ENCODE data around the gene TPRKB.
"Not testable (repeated sequence)": the region's sequence is repeated elsewhere in the genome, so short reads cannot be mapped to it uniquely, and the experiment has no call there.

Gene TPRKB

GRCh38 chr2:73766994-73767393 lies 29.8 kb upstream of the TPRKB start:
- H3K27ac ChIP-seq (ENCODE audit: low read depth, low read length): no peak overlapping the region
- H3K9me3 ChIP-seq (ENCODE audit: insufficient read depth, low read depth, low read length): no peaks in the 10 kb centered on the region
- H3K36me3 ChIP-seq (ENCODE audit: insufficient read depth, low read length): peaks cover 75% of the 10 kb centered on the region
- H3K9ac ChIP-seq (ENCODE audit: low read depth, low read length): no peak overlapping the region
- 95% methylated on average over 4 of the region's 4 CpGs for WGBS
- no peak overlapping the region for H3K4me3 ChIP-seq (ENCODE audit: low read length)
- no peaks in the 10 kb centered on the region for H3K27me3 ChIP-seq (ENCODE audit: insufficient read depth, low read length)
- H3K4me1 ChIP-seq (ENCODE audit: insufficient read depth, low read length): no peaks in the 10 kb centered on the region

DNA sequence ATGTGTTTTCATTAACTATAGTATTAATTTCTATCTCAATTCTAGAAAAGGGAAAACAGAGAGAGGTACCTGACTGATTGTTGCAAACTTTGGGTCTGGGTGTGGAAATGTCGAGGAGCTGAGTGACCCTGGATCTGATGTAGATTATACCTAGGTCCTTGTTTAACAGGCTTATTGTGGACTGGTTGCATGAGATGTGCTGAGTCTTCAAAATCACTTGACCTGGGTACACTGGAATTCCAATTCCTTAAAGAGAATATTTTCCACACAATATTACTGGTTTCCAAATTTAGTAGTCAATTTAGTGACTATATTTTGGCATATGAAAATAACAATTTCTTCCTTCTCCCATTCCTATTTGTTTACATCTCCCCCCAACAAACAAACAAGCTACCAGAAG lies 29.2 kb upstream of the TPRKB start:
- H3K9me3 ChIP-seq (ENCODE audit: insufficient read depth, low read depth, low read length): no peaks in the 10 kb centered on the region
- peaks cover 81% of the 10 kb centered on the region for H3K36me3 ChIP-seq (ENCODE audit: insufficient read depth, low read length)
- 94% methylated on average over 1 of the region's 1 CpG for WGBS
- H3K4me1 ChIP-seq (ENCODE audit: insufficient read depth, low read length): no peaks in the 10 kb centered on the region
- H3K27ac ChIP-seq (ENCODE audit: low read depth, low read length): no peak overlapping the region
- no peak overlapping the region for H3K4me3 ChIP-seq (ENCODE audit: low read length)
- no peak overlapping the region for H3K9ac ChIP-seq (ENCODE audit: low read depth, low read length)
- no peaks in the 10 kb centered on the region for H3K27me3 ChIP-seq (ENCODE audit: insufficient read depth, low read length)

DNA sequence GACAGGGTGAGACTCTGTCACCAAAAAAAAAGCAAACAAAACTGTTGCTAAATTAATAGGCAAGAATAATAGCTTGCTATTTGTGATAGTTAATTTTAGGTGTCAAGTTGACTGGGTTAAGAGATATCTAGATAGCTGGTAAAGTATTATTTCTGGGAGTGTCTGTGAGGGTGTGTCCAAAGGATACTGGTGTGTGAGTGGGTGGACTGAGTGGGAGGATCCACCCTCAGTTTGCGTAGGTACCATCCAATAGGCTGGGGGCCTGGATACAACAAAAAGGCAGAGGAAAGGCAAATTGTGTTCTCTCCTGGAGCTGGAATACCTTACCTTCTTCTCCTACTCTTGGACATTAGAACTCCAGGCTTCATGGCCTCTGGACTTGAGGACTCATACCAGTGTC lies 27.8 kb upstream of the TPRKB start:
- H3K27me3 ChIP-seq (ENCODE audit: insufficient read depth, low read length): no peaks in the 10 kb centered on the region
- no peaks in the 10 kb centered on the region for H3K9me3 ChIP-seq (ENCODE audit: insufficient read depth, low read depth, low read length)
- H3K4me3 ChIP-seq (ENCODE audit: low read length): no peak overlapping the region
- 92% methylated on average over 1 of the region's 1 CpG for WGBS
- no peak overlapping the region for H3K9ac ChIP-seq (ENCODE audit: low read depth, low read length)
- H3K27ac ChIP-seq (ENCODE audit: low read depth, low read length): no peak overlapping the region
- H3K36me3 ChIP-seq (ENCODE audit: insufficient read depth, low read length): peaks cover 91% of the 10 kb centered on the region
- H3K4me1 ChIP-seq (ENCODE audit: insufficient read depth, low read length): no peaks in the 10 kb centered on the region

GRCh38 chr2:73762571-73762970 lies 25.4 kb upstream of the TPRKB start:
- Histone ChIP-seq H3K27me3 (ENCODE audit: insufficient read depth, low read length) (no peaks in the 10 kb centered on the region), H3K27ac (ENCODE audit: low read depth, low read length) (no peak overlapping the region), H3K4me1 (ENCODE audit: insufficient read depth, low read length) (no peaks in the 10 kb centered on the region), H3K9ac (ENCODE audit: low read depth, low read length) (no peak overlapping the region), H3K9me3 (ENCODE audit: insufficient read depth, low read depth, low read length) (no peaks in the 10 kb centered on the region), H3K36me3 (ENCODE audit: insufficient read depth, low read length) (peaks cover 86% of the 10 kb centered on the region), H3K4me3 (ENCODE audit: low read length) (no peak overlapping the region)
- no CpG with 5 or more reads among the region's 1 CpG for WGBS

- H3K36me3 ChIP-seq (ENCODE audit: insufficient read depth, low read length): peaks cover 80% of the 10 kb centered on the region
- H3K27ac ChIP-seq (ENCODE audit: low read depth, low read length): no peak overlapping the region
- 0 out of 2 replicates have a peak, but pooled peaks cover 4% of the 10 kb centered on the region for H3K9me3 ChIP-seq (ENCODE audit: insufficient read depth, low read depth, low read length)
- H3K4me1 ChIP-seq (ENCODE audit: insufficient read depth, low read length): no peaks in the 10 kb centered on the region
- H3K9ac ChIP-seq (ENCODE audit: low read depth, low read length): no peak overlapping the region
- H3K27me3 ChIP-seq (ENCODE audit: insufficient read depth, low read length): no peaks in the 10 kb centered on the region
- no peak overlapping the region for H3K4me3 ChIP-seq (ENCODE audit: low read length)
- WGBS: 100% methylated on average over 2 of the region's 2 CpGs
These were observed 22.8 kb upstream of the TPRKB start for GRCh38 chr2:73759904-73760303.

- Histone ChIP-seq H3K9me3 (ENCODE audit: insufficient read depth, low read depth, low read length) (0 out of 2 replicates have a peak, but pooled peaks cover 4% of the 10 kb centered on the region), H3K27ac (ENCODE audit: low read depth, low read length) (no peak overlapping the region), H3K36me3 (ENCODE audit: insufficient read depth, low read length) (peaks cover 75% of the 10 kb centered on the region), H3K4me3 (ENCODE audit: low read length) (no peak overlapping the region), H3K27me3 (ENCODE audit: insufficient read depth, low read length) (no peaks in the 10 kb centered on the region), H3K4me1 (ENCODE audit: insufficient read depth, low read length) (no peaks in the 10 kb centered on the region), H3K9ac (ENCODE audit: low read depth, low read length) (no peak overlapping the region)
- WGBS: 81% methylated on average over 3 of the region's 3 CpGs
These were observed 22.2 kb upstream of the TPRKB start for GRCh38 chr2:73759285-73759764.

GRCh38 chr2:73754332-73754731 lies 17.2 kb upstream of the TPRKB start:
- H3K9ac ChIP-seq (ENCODE audit: low read depth, low read length); H3K9me3 ChIP-seq (ENCODE audit: insufficient read depth, low read depth, low read length); H3K27me3 ChIP-seq (ENCODE audit: insufficient read depth, low read length); H3K4me3 ChIP-seq (ENCODE audit: low read length); H3K27ac ChIP-seq (ENCODE audit: low read depth, low read length); H3K4me1 ChIP-seq (ENCODE audit: insufficient read depth, low read length): not testable (repeated sequence)
- H3K36me3 ChIP-seq (ENCODE audit: insufficient read depth, low read length): peaks cover 33% of the 10 kb centered on the region
- 93% methylated on average over 7 of the region's 7 CpGs for WGBS

DNA sequence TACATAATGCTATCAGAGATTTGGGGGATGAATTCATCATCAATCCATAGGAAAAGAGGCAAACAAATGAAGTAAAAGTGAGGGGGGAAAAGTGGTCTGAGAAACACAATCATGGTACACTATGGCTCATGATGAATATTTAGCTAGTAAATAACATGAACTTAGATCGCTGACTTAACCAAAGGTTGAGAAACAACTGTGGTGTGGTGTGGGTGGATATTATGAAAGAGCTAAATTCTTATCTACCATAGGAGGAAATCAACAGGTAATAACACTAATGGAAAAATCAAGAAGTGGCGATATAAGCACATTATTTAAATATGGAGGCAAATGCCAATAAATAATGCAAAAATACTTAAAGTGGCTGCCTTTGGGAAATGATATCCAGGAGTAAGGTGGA lies 12.2 kb upstream of the TPRKB start:
- peaks cover 8% of the 10 kb centered on the region; the same call in 1 of the 2 replicates for H3K36me3 ChIP-seq (ENCODE audit: insufficient read depth, low read length)
- WGBS: 80% methylated on average over 1 of the region's 2 CpGs

GRCh38 chr2:73746877-73747208 lies 9.7 kb upstream of the TPRKB start:
- H3K27ac ChIP-seq (ENCODE audit: low read depth, low read length): no peak overlapping the region
- no peaks in the 10 kb centered on the region for H3K9me3 ChIP-seq (ENCODE audit: insufficient read depth, low read depth, low read length)
- H3K9ac ChIP-seq (ENCODE audit: low read depth, low read length): no peak overlapping the region
- H3K27me3 ChIP-seq (ENCODE audit: insufficient read depth, low read length): peaks cover 7% of the 10 kb centered on the region
- no peak overlapping the region for H3K4me3 ChIP-seq (ENCODE audit: low read length)
- peaks cover 8% of the 10 kb centered on the region; the same call in 1 of the 2 replicates for H3K36me3 ChIP-seq (ENCODE audit: insufficient read depth, low read length)
- H3K4me1 ChIP-seq (ENCODE audit: insufficient read depth, low read length): no peaks in the 10 kb centered on the region
- WGBS: 86% methylated on average over 2 of the region's 3 CpGs

More for the DNA sequence above, 12.2 kb upstream of the TPRKB start:
- H3K4me3 ChIP-seq (ENCODE audit: low read length): no peak overlapping the region
- no peak overlapping the region for H3K9ac ChIP-seq (ENCODE audit: low read depth, low read length)
- H3K27ac ChIP-seq (ENCODE audit: low read depth, low read length): no peak overlapping the region
- no peaks in the 10 kb centered on the region for H3K27me3 ChIP-seq (ENCODE audit: insufficient read depth, low read length)
- no peaks in the 10 kb centered on the region for H3K9me3 ChIP-seq (ENCODE audit: insufficient read depth, low read depth, low read length)
- no peaks in the 10 kb centered on the region for H3K4me1 ChIP-seq (ENCODE audit: insufficient read depth, low read length)

- H3K9me3 ChIP-seq (ENCODE audit: insufficient read depth, low read depth, low read length): no peaks in the 10 kb centered on the region
- H3K36me3 ChIP-seq (ENCODE audit: insufficient read depth, low read length): peaks cover 8% of the 10 kb centered on the region; the same call in 1 of the 2 replicates
- WGBS: 93% methylated on average over 11 of the region's 11 CpGs
These were observed 9.1 kb upstream of the TPRKB start for GRCh38 chr2:73746015-73746876.

GRCh38 chr2:73740767-73741166 lies 3.6 kb upstream of the TPRKB start:
- Histone ChIP-seq H3K36me3 (ENCODE audit: insufficient read depth, low read length) (peaks cover 2% of the 10 kb centered on the region; the same call in 1 of the 2 replicates), H3K4me1 (ENCODE audit: insufficient read depth, low read length) (peaks cover 5% of the 10 kb centered on the region; the same call in 1 of the 2 replicates), H3K9ac (ENCODE audit: low read depth, low read length) (no peak overlapping the region), H3K9me3 (ENCODE audit: insufficient read depth, low read depth, low read length) (peaks cover 9% of the 10 kb centered on the region), H3K27ac (ENCODE audit: low read depth, low read length) (no peak overlapping the region), H3K27me3 (ENCODE audit: insufficient read depth, low read length) (peaks cover 40% of the 10 kb centered on the region), H3K4me3 (ENCODE audit: low read length) (no peak overlapping the region)
- WGBS: 71% methylated on average over 2 of the region's 2 CpGs

More at GRCh38 chr2:73746015-73746876, 9.1 kb upstream of the TPRKB start:
- Histone ChIP-seq H3K4me3 (ENCODE audit: low read length) (no peak overlapping the region), H3K27ac (ENCODE audit: low read depth, low read length) (no peak overlapping the region), H3K4me1 (ENCODE audit: insufficient read depth, low read length) (no peaks in the 10 kb centered on the region), H3K9ac (ENCODE audit: low read depth, low read length) (no peak overlapping the region), H3K27me3 (ENCODE audit: insufficient read depth, low read length) (peaks cover 13% of the 10 kb centered on the region)

All from HUES64 (cell line).